HTR-8/SVneo (cell line): ENCODE measurements around the gene SERPINA1.
"Not testable (repeated sequence)": the region's sequence is repeated elsewhere in the genome, so short reads cannot be mapped to it uniquely, and the experiment has no call there.

Experiments used
- DNase-seq: peaks from one replicate; pipeline ENCODE4 v3.0.0; 2011; ENCODE audit warnings: low spot score, mixed read lengths; ENCODE audit not compliant: insufficient read length
- FAIRE-seq: peaks from 2 replicates; lab custom pipeline; 2011; peaks lifted over from hg19 to GRCh38; lab: Jason Lieb, UNC

The SERPINA1 gene

DNA sequence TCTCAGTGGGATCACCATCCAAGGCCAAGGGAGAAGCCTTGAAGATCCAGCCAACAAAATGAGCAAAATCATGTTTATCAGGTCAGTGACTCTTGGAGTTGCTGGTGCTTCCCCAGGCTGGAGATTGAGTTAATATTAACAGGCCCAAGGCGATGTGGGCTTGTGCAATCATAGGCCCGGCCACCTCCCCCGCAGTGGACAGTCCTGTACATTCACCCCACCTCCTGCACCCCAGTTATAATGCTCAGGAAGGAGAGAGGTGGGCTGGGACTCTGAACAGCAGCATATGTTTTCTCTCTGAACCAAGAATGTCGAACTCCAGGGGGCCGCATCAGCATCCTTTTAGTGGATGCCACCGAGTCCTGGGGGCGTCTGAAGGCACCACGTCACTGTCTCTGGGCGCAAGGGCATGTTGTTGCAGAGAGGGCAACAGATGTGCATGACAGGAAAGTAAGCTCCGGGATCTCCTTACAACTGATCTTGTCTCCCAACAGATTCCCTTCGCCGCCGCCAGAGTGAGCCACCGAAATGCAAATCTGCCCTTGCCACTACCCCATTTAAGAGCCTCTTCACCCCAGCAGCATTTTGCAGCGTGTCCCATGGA is 33.1 kb downstream of the SERPINA1 start:
- no peak for FAIRE-seq
- no peak for DNase-seq

DNA sequence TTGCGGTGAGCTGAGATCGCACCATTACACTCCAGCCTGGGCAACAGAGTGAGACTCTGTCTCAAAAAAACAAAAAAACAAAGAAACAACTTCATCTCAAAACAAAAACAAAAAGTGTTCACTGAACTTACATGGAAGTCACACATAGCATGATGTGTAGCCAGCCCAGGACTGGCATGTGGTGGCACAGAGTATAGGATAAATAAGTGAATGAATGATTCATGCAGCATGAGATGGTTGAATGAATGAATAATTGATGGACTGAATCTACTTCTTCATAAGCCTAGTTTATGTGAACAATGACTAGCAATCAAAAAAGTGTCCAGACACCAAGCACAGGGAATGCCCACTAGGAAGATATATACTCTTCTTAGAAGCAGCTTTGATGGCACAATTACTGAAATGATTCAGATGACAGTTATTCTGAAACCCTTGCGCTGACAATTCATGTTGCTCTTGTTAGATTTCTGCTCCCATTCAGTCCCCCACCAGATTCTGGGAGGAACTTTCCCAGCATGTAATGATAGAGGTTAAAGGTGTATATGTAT is 33.7 kb downstream of the SERPINA1 start:
- FAIRE-seq (no peak), DNase-seq (no peak)

DNA sequence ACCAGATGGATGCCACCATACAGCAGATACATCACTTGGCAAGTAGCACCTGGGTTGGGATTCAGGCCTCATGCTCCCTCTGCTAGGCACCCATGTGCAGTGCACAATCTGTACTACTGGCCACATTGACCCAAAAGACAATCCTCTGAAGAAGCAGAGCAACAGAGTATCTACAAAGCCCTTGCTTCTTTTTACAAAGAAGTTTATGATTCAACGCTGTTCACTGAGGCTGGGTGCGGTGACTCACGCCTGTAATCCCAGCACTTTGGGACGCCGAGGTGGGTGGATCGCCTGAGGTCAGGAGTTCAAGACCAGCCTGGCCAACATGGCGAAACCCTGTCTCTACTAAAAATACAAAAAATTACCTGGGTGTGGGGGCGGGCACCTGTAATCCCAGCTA is 34.2 kb downstream of the SERPINA1 start:
- DNase-seq, FAIRE-seq: not testable (repeated sequence)

DNA sequence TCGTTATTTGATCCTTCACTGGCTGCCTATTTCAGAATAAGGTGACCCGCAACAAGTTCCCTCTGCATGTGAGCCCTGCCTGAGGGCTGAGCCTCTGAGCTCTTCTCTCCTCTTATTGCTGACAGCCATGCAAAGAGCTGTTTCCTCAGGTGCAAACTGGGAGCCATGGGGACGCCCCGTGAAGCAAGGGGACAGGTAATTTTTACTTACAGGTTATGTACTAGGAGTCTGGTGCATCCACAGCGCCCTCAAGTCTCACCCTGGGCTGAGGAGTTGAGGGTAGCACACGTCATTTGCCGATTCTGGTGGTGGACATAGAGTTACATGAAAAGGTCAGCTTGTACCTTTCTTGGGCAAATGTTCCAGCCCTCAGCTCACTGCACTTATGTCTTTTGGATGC is 39.1 kb downstream of the SERPINA1 start:
- FAIRE-seq (no peak), DNase-seq (no peak)

- DNase-seq (no peak), FAIRE-seq (no peak)
Observed at GRCh38 chr14:94348836-94349235, 39.6 kb downstream of the SERPINA1 start.

DNA sequence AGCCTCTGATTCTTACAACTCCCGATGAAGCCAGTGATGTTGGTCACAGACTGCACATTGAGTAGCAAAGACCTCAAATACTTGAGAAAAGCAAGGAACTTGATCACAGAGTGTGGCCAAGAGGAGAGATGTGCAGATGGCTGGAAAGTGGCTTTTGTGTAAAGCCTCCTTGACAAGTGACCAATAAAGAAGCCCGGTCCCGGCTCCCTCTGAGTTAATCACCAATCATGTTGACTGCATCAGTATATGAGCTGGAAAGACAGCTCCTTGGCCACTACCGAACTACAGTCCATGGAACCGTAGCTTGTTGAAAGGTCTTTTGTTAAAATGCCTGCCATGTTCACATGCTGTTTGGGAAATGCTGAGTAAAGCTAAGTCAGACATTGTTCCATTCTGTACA is 41.6 kb downstream of the SERPINA1 start:
- DNase-seq = no peak
- no peak for FAIRE-seq

GRCh38 chr14:94346065-94346786 is 42.2 kb downstream of the SERPINA1 start:
- not testable (repeated sequence) for FAIRE-seq, DNase-seq

DNA sequence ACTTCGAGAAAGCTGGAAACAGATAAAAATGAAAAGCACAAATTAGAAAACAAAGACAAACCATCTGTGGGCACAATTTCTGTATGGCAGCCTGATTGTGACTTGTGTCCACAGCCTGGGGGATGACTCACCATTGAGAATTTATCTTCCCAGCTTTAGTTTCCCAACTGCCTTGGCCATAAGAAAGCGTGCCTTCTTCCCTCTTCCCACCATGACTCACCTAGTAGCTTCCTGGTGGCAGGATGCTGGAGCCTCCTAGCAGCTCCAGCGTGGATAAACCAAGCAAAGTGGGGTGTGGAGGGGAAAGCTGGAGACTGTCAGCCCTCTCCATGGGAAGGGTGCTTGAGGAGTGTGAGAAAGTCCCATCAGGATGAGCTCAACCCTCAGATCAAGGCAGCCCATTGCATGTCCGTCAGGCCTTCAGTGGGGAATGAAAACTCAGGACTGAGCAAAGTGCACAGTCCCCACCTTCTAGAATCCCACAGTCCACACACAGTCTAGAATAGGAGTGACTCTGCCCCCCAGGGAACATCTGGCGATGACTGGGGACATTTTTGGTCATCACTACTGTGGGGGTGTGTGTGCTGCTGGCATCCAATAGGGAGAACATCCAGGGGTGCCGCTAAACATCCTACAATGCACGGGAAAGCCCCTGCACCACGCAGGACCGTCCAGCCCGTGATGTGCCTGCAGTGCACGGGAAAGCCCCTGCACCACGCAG is 42.9 kb downstream of the SERPINA1 start:
- DNase-seq (peak; percentile 80), FAIRE-seq (no peak)

- FAIRE-seq (no peak), DNase-seq (no peak)
Observed at GRCh38 chr14:94344389-94344788, 44.0 kb downstream of the SERPINA1 start.

DNA sequence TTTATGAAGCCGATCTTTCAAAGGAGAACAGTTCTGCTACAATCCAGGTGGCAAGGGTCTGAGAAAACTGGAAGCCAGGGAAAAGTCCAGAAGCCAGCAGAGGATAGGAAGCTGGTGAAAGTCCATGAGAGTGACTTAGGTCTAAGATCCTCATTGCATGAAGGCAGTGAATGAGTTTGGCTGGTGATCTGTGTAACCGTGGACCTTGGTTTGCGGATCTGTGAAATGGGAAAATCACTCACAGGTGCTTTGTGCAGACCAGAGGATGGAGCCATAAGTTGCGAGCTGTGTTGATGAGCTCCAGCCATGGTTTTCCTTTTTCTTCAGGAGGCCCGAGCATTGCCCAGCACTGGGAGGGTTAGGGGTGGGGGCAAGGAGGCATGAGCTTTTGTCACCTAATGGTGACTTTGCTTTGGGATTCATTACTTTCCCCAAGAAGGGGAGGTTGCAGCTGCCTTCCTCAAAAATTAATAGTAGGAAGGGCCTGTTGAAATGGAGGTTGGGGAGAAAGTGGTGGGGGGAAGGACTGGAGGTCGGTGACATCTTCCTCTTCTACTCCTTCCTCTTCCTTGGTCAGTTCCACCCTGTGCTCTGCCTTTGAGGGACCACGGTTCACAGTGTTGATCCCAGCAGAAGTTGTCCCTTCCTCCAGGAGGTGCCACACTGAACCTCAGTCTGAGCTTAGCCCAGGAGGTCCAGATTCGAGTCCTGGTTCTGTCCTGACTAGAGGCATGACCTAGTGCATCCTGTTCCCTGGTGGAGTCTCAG is 45.0 kb downstream of the SERPINA1 start:
- DNase-seq = no peak
- no peak for FAIRE-seq

GRCh38 chr14:94342334-94342934 is 46.0 kb downstream of the SERPINA1 start:
- DNase-seq (peak; percentile 88), FAIRE-seq (peak; percentile 44)

GRCh38 chr14:94341656-94342333 is 46.6 kb downstream of the SERPINA1 start:
- no peak for DNase-seq
- no peak for FAIRE-seq

DNA sequence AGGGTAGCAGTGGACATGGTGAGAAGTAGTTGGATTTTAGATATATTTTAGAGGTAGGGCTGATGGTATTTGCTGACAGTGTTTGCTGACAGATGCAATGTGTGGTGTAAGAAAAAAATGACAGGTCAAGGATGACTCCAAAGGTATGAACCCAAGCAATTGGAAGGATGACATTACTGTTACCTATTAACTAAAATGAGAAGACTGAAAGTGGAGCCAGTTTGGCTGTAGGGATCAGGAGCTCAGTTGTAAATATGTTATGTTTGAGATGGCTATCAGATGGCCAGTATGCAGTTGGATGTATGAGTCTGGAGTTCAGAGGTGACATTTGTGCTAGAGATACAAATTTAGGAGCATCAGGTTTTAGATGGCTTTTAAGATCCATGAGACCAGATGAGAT is 47.9 kb downstream of the SERPINA1 start:
- no peak for FAIRE-seq
- DNase-seq = no peak

DNA sequence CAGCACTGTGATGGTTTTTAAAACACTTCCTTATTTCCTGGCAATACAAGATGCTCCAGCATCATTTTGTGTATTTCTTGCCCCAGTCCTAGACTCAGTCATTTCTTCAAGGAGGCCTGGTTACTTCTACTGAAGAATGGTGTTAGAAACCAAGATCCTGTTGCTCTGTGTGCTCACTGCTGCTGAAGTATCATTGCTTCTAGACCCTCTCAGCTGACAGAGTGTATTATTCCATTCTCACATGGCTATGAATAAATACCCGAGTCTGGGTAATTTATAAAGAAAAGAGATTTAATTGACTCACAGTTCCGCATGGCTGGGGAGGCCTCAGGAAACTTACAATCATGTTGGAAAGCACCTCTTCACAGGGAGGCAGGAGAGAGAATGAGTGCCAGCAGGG is 50.4 kb downstream of the SERPINA1 start:
- FAIRE-seq (no peak), DNase-seq (no peak)

DNA sequence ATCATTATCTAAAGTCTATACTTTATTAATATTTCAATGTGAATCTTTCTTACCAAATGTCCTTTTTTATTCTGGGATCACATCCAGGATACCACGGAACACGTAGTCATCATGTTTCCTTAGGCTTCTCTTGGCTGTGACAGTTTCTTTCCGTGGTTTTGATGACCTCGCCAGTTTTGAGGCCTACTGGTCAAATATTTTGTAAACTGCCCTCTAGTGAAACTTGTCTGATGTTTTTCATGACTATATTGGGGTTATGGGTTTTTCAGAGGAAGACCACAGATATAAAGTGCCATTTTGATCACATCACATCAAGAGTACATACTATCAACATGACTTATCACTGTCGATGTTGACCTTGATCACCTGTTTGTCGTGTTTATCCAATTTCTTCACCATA is 51.1 kb downstream of the SERPINA1 start:
- DNase-seq = no peak

DNA sequence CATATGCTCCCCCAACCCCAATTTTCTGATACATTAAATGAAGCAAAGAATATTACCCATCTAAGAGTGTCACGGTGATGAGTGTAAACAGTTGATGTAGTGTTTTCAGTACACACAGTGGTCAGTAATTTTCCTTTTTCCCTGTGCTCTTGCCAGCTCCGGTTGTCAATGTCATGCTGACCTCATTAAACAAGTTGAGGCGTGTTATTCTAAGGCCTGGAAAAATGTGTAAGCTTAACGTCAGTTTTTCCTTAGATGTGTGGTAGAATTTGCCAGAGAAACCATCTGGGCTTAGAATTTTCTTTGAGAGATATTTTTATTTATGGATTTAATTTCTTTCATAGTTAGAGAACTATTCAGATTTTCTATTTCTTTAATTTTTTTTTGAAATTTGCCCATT is 53.5 kb downstream of the SERPINA1 start:
- FAIRE-seq (no peak), DNase-seq (no peak)

More for the DNA sequence above, 51.1 kb downstream of the SERPINA1 start:
- FAIRE-seq = no peak

- no peak for FAIRE-seq
- no peak for DNase-seq
Observed at GRCh38 chr14:94332587-94332986, 55.8 kb downstream of the SERPINA1 start.

GRCh38 chr14:94332063-94332583 is 56.3 kb downstream of the SERPINA1 start:
- FAIRE-seq (no peak), DNase-seq (no peak)

DNA sequence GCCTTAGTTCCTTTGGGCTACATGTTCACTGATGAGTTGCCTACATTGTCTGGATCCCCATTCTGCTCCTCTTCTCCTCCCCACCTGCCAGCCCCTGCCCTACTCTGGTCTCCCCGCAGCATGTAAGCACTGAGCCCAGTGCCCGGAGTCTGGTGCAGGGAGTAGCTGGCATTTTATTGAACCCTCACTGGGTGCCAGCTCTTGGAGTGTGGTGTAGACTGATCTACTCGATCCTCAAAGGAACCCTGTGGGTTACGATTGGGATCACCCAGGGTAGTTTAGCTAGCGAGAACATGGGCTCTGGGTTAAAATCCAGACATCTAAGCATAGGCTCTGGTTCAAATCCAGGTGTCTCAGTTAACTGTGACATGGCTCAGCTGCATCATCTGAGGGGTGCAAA is 56.9 kb downstream of the SERPINA1 start:
- FAIRE-seq = no peak
- DNase-seq = no peak
